NCI-H2171 (cell line): ENCODE data around the gene QPCT.
"Not testable (repeated sequence)": the region's sequence is repeated elsewhere in the genome, so short reads cannot be mapped to it uniquely, and the experiment has no call there.

Source experiments
- DNase-seq: peaks from one replicate; lab custom pipeline; 2025; lab: John Stamatoyannopoulos, UW

The QPCT gene

GRCh38 chr2:37358466-37358865, 14.0 kb downstream of the QPCT start:
- DNase-seq, result no peak

DNA sequence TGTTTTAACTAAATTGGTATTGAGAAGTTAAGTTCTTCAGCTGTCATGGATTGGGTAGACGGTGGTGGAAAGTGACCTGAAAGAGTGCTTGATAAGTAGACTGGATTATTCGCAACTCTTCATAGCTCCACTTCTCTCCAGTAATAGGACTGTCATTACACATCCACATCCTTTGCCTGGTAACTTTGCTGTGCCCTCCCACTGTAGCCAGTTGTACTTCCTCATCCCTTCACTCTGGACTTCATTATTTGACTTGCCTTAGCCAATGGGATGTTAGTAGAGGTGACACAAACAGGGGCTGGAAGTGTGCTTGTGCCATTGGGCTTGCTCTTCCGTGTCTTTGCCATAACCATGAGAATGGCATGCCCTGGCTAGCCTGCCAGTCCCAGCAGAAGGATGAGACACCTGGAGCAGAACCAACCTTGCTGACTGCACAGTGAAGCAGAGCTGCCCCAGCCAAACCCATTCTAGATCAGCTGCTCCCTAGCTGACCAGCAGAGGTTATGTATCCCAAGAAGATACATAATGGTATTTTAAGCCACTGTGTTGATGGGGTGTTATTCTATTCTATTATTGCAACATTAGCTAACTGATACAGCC, 16.9 kb downstream of the QPCT start:
- DNase-seq, result no peak

DNA sequence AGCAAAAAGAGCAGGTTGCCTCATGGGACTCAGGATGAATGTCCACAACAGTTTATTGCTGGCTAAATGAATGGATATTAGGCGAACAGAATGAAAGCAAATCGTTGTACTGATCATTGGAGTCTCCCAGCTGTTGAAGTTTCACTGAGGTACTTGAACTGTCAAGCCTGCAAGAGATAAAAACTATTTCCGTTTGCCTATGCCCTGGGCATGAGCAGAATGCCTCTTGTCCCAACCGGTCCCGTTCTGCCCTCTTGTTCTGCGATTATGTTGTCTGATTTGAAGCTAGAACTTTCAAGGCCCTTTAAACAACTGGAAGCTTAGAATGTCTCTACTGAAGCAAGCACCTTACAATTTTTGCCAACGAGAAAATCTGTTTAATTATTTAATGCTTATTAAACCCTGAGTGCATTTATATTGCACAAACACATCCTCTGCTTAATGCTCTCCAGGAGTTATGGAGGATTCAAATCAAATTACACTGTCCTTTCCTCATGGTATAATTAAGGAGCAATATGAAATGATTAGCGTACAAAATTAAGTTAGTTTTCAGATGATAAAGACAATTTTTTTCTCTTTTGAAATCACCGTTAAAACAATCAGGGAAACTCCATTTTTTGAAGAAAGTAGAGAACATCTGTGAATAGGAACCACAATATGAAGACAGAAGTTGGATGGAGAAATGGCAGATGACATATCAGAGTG, 17.7 kb downstream of the QPCT start:
- DNase-seq, result no peak

GRCh38 chr2:37364351-37364750, 19.9 kb downstream of the QPCT start:
- DNase-seq, result no peak

- DNase-seq, result no peak
Observed at GRCh38 chr2:37365669-37366068, 21.2 kb downstream of the QPCT start.

DNA sequence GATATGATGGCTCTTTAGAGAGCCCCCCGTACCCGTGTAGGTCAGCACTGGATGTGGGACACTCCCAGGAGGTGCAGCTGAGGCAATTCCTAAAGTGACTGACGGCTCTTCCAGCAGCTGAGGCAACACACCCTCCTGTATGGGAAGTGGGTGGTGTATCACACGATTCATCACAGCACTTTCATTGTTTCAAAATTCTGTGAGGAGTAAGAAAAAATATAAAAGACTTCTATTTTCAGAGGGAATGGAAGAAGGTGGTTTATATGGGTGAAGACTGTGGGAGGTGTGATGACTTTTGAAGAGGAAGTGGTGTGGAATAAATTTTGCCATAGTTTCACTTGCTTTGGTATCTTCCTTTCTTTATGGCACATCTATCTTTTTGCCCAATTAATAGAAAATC, 22.3 kb downstream of the QPCT start:
- DNase-seq, result no peak

GRCh38 chr2:37367310-37367709, 22.9 kb downstream of the QPCT start:
- DNase-seq, result no peak

GRCh38 chr2:37367984-37368383, 23.6 kb downstream of the QPCT start:
- no peak for DNase-seq

DNA sequence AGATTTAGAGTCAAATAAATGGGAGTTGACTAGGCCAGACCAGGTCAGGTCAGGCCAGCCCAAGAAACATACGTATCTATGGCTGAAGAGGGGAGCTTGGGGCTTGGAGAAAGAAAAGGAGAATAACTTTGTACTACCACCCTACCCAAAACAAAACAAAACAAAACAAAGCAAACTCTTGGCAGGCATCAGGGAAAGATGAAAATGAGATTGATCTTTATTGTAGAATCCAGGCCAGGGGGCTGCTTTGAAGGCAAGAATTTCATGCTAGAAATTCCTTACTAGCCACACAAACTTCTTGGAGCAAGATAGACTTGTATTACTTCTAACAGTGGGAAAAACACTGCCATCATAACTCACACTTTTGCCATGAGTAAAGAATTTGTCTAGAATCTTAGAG, 26.2 kb downstream of the QPCT start:
- no peak for DNase-seq

DNA sequence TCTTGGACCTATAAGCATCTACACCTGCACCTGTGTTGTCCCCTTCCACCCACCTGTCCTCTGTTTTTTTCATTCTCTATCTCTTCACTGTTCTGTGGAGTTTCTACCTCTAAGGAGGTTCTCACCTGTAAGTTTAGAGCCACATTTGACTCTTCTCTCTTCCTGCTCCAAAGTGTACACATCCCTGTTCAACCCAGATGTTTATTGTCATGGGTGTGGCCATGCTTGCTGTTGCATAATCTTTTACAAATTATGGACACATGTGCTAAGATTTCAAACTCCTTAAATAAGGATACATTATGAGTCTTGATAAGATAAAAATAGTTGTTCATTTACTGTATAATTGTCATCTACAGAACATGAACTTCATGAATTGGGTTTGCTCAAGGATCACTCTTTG, 27.6 kb downstream of the QPCT start:
- no peak for DNase-seq

DNA sequence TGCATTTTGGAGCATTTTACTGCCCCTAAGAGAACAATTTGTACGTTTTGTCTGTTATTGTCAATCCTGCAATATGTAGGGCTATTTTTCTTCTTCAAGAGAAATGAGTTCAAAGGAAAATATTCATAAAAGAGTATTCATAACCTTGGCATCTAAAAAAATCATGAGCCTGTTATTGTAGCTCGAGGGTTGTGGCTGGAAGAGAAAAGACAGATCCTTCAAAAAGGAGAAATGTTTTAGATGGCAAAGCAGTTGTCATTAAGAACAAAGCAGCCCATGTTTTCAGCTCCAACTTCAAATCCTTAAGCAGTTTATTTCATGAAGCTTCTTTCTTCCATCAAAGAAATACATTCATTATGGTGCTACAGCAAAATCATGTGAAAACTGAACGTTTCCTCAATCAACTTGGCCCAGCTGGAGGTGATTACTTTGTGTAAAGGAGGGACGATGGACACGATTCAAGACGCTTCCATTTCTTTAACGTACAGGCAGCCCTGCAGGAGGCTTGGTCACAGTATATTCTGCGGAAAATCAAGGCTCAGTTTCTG, 31.4 kb downstream of the QPCT start:
- no peak for DNase-seq

DNA sequence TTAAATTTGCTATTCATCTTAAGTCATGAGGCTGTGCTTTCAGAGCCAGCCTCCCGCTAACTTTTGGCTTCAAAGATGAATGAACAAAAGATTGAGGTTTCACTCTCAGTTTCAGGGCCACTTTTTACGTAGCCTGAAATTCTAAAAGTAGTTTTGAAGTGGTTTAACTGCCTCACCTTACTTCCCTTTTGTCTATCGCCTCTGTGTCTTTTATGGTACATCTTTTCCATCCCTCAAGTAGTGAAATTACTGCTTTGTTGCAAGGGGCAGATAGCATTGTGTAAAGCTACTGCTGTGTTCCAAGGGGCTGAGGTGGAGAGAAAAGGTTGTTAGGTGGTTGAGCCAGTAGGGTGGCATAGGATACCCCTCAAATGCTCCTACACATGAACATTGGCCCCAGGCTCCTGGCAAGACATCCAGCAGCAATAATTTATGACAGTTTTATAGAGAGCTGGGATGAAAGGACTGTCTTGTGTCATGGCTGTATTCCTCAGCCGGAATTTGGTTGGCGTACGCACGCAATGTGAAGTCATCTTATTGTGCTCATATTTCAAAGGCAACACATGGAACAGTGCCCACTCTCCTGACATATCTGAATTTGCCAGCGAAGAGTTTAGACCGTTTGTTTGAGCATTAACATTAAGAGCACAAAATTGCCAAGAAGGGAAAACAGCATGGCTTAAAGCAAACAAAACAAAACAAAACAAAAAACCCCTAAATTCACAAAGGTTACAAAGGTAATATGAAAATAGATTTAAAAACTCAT, 32.2 kb downstream of the QPCT start:
- DNase-seq, result no peak

GRCh38 chr2:37377187-37377532, 32.7 kb downstream of the QPCT start:
- no peak for DNase-seq

- DNase-seq, result no peak
Observed at GRCh38 chr2:37378411-37378810, 34.0 kb downstream of the QPCT start.

DNA sequence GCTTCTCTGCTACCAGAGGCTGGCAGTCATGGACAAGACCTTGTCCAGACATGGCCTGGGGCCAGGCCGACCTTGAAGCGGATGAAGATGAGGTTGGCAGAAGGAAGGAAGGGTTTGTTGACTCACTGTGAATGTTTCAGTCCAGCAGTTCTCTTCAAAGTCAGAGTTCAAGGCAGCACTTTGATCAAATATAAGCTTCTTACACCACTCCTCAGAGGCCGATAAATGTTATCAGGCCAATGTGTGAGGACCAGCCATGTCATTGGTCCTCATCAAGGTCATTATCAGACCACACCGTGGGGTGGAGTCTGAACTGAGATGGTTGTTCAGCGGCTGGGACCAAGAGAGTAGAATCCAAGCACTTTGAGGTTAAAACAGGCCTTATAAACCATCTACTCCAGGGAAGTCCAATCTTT, 35.5 kb downstream of the QPCT start:
- no peak for DNase-seq

DNA sequence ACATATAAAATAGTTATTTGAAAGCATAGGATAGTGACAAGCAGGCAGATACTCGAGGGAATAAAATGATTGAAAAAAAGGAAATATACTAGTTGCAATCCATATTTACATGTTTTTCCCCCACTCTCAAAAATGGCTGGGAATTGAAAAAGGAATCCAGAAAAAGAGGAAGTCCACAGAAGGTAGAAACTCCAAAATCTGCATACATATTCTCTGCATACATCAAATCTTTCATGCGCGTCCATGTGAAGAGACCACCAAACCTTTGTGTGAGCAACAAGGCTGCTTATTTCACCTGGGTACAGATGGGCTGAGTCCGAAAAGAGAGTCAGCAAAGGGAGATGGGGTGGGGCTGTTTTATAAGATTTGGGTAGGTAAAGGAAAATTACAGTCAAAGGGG, 36.4 kb downstream of the QPCT start:
- DNase-seq, result not testable (repeated sequence)

DNA sequence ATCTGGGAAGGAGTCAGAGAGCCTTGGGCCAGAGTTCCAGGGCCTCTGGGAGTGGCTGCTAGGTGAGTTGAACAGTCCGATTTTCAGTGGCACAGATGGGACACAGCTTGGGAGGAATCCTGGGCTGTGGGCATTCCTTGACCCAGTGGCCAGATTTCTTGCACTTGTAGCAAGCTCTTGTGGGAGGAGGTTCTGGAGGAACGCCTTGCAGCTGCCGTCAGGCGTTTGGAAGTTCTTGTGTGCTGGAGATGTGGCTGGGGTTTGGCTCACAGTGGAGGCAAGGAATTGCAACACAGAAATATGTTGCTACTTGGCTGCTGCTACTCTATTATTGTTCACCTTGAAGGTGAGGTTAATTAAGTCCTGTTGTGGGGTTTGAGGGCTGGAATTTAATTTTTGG, 39.8 kb downstream of the QPCT start:
- not testable (repeated sequence) for DNase-seq

- DNase-seq, result no peak
Observed at GRCh38 chr2:37387148-37387835, 42.9 kb downstream of the QPCT start.

- DNase-seq, result no peak
Observed at GRCh38 chr2:37388074-37388473, 43.6 kb downstream of the QPCT start.

DNA sequence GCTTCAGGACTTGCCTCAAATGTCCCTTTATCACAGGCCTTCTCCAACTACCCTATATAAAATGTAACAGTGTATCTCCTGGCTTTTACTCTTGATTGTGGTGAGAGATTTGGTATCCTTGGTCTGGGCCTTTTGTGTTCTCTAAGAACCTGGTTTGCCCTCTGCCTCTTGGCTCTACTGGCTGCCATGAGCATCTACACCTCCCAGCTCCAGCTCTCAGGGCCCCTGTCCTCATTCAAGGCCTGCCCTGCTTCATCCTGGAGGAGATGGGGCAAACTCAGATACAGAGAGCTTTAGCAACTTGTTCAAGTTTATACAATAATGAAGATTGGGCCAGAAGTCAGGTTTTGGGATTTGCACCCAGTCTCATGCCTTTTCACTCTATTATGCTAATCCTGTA, 45.0 kb downstream of the QPCT start:
- DNase-seq, result no peak

GRCh38 chr2:37389989-37390765, 45.7 kb downstream of the QPCT start:
- DNase-seq, result no peak

DNA sequence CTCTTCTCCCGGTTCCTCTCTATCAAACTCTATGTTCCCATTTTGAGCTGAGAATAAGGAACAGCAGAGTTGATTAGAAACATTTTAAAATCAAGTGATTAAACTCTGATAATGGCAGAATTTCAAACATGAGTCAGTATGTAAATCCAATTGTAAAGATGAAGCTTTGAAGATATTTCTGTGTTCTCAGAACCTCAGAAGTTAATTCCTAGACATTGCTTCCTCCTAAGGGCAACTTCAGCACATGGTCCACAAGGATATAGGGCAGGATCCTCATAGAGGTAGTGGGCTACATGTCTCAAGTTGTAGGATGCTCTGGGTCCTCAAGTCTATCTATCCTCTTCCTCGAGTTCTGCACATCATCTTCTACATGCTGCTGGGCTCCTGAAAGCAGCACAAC, 46.3 kb downstream of the QPCT start:
- no peak for DNase-seq
